HepG2 (cell line): ENCODE data around the gene ONECUT2.

Experiments used
- POLR2A ChIP-seq, 2 experiments: IDR thresholded peaks; 2 replicates each; pipeline ENCODE4 v1.6.1; 2011; ENCODE audit warnings: low read depth in 2 of 2, low read length in 2 of 2, mild to moderate bottlenecking in 1 of 2, moderate library complexity in 1 of 2; ENCODE audit not compliant: insufficient read depth in 1 of 2
- TF ChIP-seq, protein P1 (sequence below): sonication (generic); formaldehyde crosslinking; IDR thresholded peaks from 2 replicates; pipeline ENCODE4 v1.4.0; 2020; ENCODE audit warnings: missing genetic modification reagents

- TF ChIP-seq, protein P1, sequence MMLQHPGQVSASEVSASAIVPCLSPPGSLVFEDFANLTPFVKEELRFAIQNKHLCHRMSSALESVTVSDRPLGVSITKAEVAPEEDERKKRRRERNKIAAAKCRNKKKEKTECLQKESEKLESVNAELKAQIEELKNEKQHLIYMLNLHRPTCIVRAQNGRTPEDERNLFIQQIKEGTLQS, result no peak
- TF ChIP-seq POLR2A (IDR thresholded peaks at IDR 0.05; ENCODE audit: insufficient read depth in 1 of 2, low read depth in 2 of 2, low read length in 2 of 2), result no peak
These were observed 80.9 kb downstream of the ONECUT2 start for GRCh38 chr18:57516056-57516455.
